H1 (cell line): ENCODE data around the gene TEX44. TPM values are rescaled to one million over a fixed set of nuclear protein-coding genes. Genes with fewer than 3 reads are reported as not detected.

ENCODE experiments used
- ATF2 ChIP-seq: IDR thresholded peaks from 2 replicates; pipeline ENCODE4 v1.6.1; 2012; ENCODE audit warnings: low read length, inconsistent platforms
- BRCA1 ChIP-seq: IDR thresholded peaks from 2 replicates; pipeline ENCODE4 v1.6.1; 2012; ENCODE audit warnings: low read depth, low read length, improper control_type of control experiment
- CBX8 ChIP-seq: fragments of 300-800, 300-1000 bp; sonication (generic); IDR thresholded peaks from 2 replicates; pipeline ENCODE4 v1.7.1; 2016; ENCODE audit warnings: low read depth, low read length, borderline replicate concordance
- CREB1 ChIP-seq: IDR thresholded peaks from 2 replicates; pipeline ENCODE4 v1.6.1; 2012; ENCODE audit warnings: inconsistent platforms
- CTCF ChIP-seq, 3 experiments: IDR thresholded peaks; 1 replicate in 2 of 3; 2 replicates in 1 of 3; pipeline versions ENCODE4 v1.5.1 to v1.6.1; 2011; ENCODE audit warnings: low read length in 3 of 3, mild to moderate bottlenecking in 3 of 3, inconsistent platforms in 2 of 3, low read depth in 1 of 3, moderate library complexity in 1 of 3; ENCODE audit not compliant: insufficient read depth in 1 of 3; ENCODE audit errors: control extremely low read depth in 1 of 3
- JUN ChIP-seq: IDR thresholded peaks from 2 replicates; pipeline ENCODE4 v1.6.1; 2011; ENCODE audit warnings: low read depth, mild to moderate bottlenecking, improper control_type of control experiment, low read length
- JUND ChIP-seq: IDR thresholded peaks from 2 replicates; pipeline ENCODE4 v1.6.1; 2011; ENCODE audit warnings: mild to moderate bottlenecking, improper control_type of control experiment, low read length
- MAFK ChIP-seq: IDR thresholded peaks from 2 replicates; pipeline ENCODE4 v1.6.1; 2012; ENCODE audit warnings: low read depth, mild to moderate bottlenecking, improper control_type of control experiment, low read length
- MAX ChIP-seq: IDR thresholded peaks from 2 replicates; pipeline ENCODE4 v1.6.1; 2012; ENCODE audit warnings: inconsistent platforms
- NRF1 ChIP-seq: IDR thresholded peaks from 2 replicates; pipeline ENCODE4 v1.6.1; 2011; ENCODE audit warnings: mild to moderate bottlenecking, low read depth, low read length, improper control_type of control experiment
- PHF8 ChIP-seq: fragments of 200-600 bp; sonication (generic); conservative IDR thresholded peaks from 2 replicates; pipeline ENCODE4 v1.7.1; 2012; ENCODE audit warnings: low read depth, mild to moderate bottlenecking, inconsistent platforms, low read length, moderate library complexity
- RAD21 ChIP-seq, 2 experiments: IDR thresholded peaks in 1 of 2; conservative IDR thresholded peaks in 1 of 2; 2 replicates each; pipeline ENCODE4 v1.6.1; 2011; ENCODE audit warnings: low read depth in 2 of 2, low read length in 2 of 2, improper control_type of control experiment in 1 of 2, inconsistent platforms in 1 of 2, mild to moderate bottlenecking in 1 of 2, moderate library complexity in 1 of 2
- RXRA ChIP-seq: IDR thresholded peaks from 2 replicates; pipeline ENCODE4 v1.6.1; 2011; ENCODE audit warnings: low read depth, mild to moderate bottlenecking, low read length, moderate library complexity; ENCODE audit not compliant: insufficient read depth
- SUZ12 ChIP-seq: fragments of 200-600 bp; sonication (generic); IDR thresholded peaks from 2 replicates; pipeline ENCODE4 v1.6.1; 2012; ENCODE audit warnings: mild to moderate bottlenecking, inconsistent platforms, low read length, moderate library complexity, mixed read lengths
- TBP ChIP-seq: IDR thresholded peaks from 2 replicates; pipeline ENCODE4 v1.6.1; 2011; ENCODE audit warnings: low read depth, low read length, improper control_type of control experiment
- TCF12 ChIP-seq: IDR thresholded peaks from 2 replicates; pipeline ENCODE4 v1.6.1; 2011; ENCODE audit warnings: low read depth, mild to moderate bottlenecking, low read length
- TEAD4 ChIP-seq: IDR thresholded peaks from 2 replicates; pipeline ENCODE4 v1.6.1; 2012; ENCODE audit warnings: low read depth, low read length, inconsistent platforms, mixed read lengths
- USF2 ChIP-seq: IDR thresholded peaks from 2 replicates; pipeline ENCODE4 v1.6.1; 2011; ENCODE audit warnings: low read length, improper control_type of control experiment
- polyA plus RNA-seq, 7 experiments: library from polyadenylated mRNA; depleted of rRNA in 3 of 7; stranded (reverse) in 5 of 7; unstranded in 2 of 7; fragments of >200 nt in 5 of 7; fragments of 200-250 nt in 2 of 7; gene quantifications; 1 replicate in 5 of 7; 2 replicates in 1 of 7; 4 replicates in 1 of 7; pipeline versions ENCODE4 v1.2.1 to v1.2.3, GENCODE V29; 2011 to 2013; ENCODE audit warnings: missing spikeins in 2 of 7, mixed read lengths in 2 of 7
- total RNA-seq: library from RNA; stranded (reverse); fragmentation: NEBNext Ultra II Directional; extraction: Animal tissue kit (Norgen Biotek cat#: 25700); gene quantifications from 2 replicates; pipeline ENCODE4 v1.2.1, GENCODE V29; 2021

The TEX44 gene
- total and polyA plus RNA-seq, 2 of the 8 experiments (the other 6 are each of a cell fraction or from before 2014, with no cell fraction given), result not detected

- TF ChIP-seq TBP, result no peak
- TF ChIP-seq BRCA1, result no peak
- TF ChIP-seq MAFK, result no peak
- no peak for TF ChIP-seq ATF2
- TF ChIP-seq JUND, result 0 out of 2 replicates have a peak, but pooled peaks have one; percentile 4
- no peak for TF ChIP-seq RXRA
- no peak for TF ChIP-seq SUZ12
- TF ChIP-seq USF2, result peak; percentile 25; the same call in 1 of the 2 replicates
- no peak for TF ChIP-seq PHF8
- peak; percentile 81 for TF ChIP-seq MAX
- no peak for TF ChIP-seq CBX8
- no peak for TF ChIP-seq JUN
- TF ChIP-seq TCF12, result no peak
- TF ChIP-seq RAD21 (IDR thresholded peaks at IDR 0.05 in 1 of 2, conservative IDR thresholded peaks at IDR 0.05 in 1 of 2; ENCODE audit: low read depth in 2 of 2, low read length in 2 of 2), result peak; percentile 90 to 95
- no peak for TF ChIP-seq TEAD4
- TF ChIP-seq CREB1, result no peak
- no peak for TF ChIP-seq NRF1
- peak in 2 of 3 experiments; percentile 83 to 87; a peak in 3 of 4 replicates for TF ChIP-seq CTCF (IDR thresholded peaks at IDR 0.05; ENCODE audit: control extremely low read depth in 1 of 3, insufficient read depth in 1 of 3, low read depth in 1 of 3, low read length in 3 of 3)
Measured at GRCh38 chr2:231612456-231613330, 20.0 kb downstream of the TEX44 start (continued).
